GM18517 (cell line): ENCODE results near the gene LBHD2.
"Not testable (repeated sequence)": the region's sequence is repeated elsewhere in the genome, so short reads cannot be mapped to it uniquely, and the experiment has no call there.

Experiments used
- ATAC-seq: cut with Tn5 transposase; IDR thresholded peaks from one replicate; pipeline ENCODE4 v1.9.1; 2021; ENCODE audit warnings: mild to moderate bottlenecking, moderate library complexity; ENCODE audit not compliant: unreplicated experiment

Gene LBHD2

GRCh38 chr14:103084021-103084919, at the start of gene LBHD2:
Gene LBHD2, plus strand, starts transcription at chr14:103084210. Its CDS starts 1,803 bp downstream, at chr14:103086013.
- no peak for ATAC-seq

- ATAC-seq: no peak
Observed at GRCh38 chr14:103041464-103041863, 42.5 kb upstream of the LBHD2 start.

- no peak for ATAC-seq
Observed at GRCh38 chr14:103043257-103044015, 40.6 kb upstream of the LBHD2 start.

GRCh38 chr14:103045371-103045869, 38.6 kb upstream of the LBHD2 start:
- ATAC-seq: no peak

GRCh38 chr14:103047453-103047852, 36.6 kb upstream of the LBHD2 start:
- ATAC-seq: not testable (repeated sequence)

- ATAC-seq: no peak
Observed at GRCh38 chr14:103050935-103051334, 33.1 kb upstream of the LBHD2 start.

GRCh38 chr14:103052407-103052806, 31.6 kb upstream of the LBHD2 start:
- no peak for ATAC-seq

GRCh38 chr14:103055695-103056094, 28.3 kb upstream of the LBHD2 start:
- ATAC-seq: no peak

GRCh38 chr14:103056322-103057027, 27.5 kb upstream of the LBHD2 start:
- ATAC-seq: no peak

- peak; percentile 32 for ATAC-seq
Observed at GRCh38 chr14:103057028-103057371, 27.0 kb upstream of the LBHD2 start.

- ATAC-seq: peak; percentile 49
Observed at GRCh38 chr14:103057372-103058163, 26.4 kb upstream of the LBHD2 start, which contains the start of gene CDC42BPB. Gene CDC42BPB, minus strand, starts transcription at chr14:103057549. Its CDS starts 376 bp downstream, at chr14:103057173.

GRCh38 chr14:103058164-103059055, 25.6 kb upstream of the LBHD2 start:
- no peak for ATAC-seq

GRCh38 chr14:103059556-103059955, 24.5 kb upstream of the LBHD2 start:
- no peak for ATAC-seq

- ATAC-seq: no peak
Observed at GRCh38 chr14:103061482-103061976, 22.5 kb upstream of the LBHD2 start.

GRCh38 chr14:103064436-103064835, 19.6 kb upstream of the LBHD2 start:
- ATAC-seq: no peak

GRCh38 chr14:103064978-103065377, 19.0 kb upstream of the LBHD2 start:
- ATAC-seq: no peak

GRCh38 chr14:103065861-103066260, 18.1 kb upstream of the LBHD2 start:
- ATAC-seq: no peak

- ATAC-seq: no peak
Observed at GRCh38 chr14:103066399-103066798, 17.6 kb upstream of the LBHD2 start.
